Activated CD4-positive, alpha-beta T cell treated with anti-CD3 and anti-CD28 coated beads, Interleukin-2, amount 50 U/mL, for 4 hours (primary cell): Measurements from ENCODE around the gene MACROD2.

Source experiments
- DNase-seq, 2 experiments: peaks; one replicate each; pipeline ENCODE4 v3.0.0-alpha.2; 2020

The MACROD2 gene

DNA sequence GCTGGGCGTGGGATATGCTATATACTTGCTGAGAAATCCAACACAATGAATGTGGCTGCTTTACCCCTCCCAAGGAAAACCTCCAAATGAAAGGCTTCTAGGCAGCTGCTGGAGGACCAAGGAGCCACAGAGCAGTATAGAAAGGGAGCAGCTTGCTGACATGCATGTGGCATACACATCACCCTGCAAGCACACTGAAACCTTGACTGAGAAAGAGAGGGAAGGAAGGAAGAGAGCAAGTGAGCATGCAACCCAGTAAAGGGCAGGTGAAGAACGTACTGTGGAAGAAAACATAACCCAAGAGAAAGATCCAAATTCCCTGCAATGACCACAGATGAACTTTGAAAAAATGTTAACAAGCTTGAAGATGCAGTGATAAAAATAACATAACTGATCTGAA is 2034.9 kb downstream of the MACROD2 start:
- no peak for DNase-seq

DNA sequence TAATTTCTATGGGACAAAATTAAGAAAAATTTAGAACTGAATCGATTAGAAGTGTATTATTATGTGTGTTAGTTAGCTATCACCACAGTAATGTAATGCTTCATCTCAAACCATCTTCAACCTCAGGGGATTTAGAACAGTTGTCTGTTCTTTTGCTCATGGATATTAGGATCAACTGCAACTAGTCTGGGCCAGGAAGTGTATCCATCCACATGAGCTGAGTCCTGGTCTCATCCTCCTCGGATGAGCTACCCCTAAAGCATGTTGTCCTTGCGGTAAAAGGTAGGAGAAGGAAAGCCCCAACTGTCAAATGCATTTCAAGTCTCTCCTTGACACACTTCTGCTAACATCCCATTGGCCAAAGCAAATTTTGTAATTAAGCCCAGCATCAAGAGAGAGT is 2040.3 kb downstream of the MACROD2 start:
- no peak for DNase-seq

DNA sequence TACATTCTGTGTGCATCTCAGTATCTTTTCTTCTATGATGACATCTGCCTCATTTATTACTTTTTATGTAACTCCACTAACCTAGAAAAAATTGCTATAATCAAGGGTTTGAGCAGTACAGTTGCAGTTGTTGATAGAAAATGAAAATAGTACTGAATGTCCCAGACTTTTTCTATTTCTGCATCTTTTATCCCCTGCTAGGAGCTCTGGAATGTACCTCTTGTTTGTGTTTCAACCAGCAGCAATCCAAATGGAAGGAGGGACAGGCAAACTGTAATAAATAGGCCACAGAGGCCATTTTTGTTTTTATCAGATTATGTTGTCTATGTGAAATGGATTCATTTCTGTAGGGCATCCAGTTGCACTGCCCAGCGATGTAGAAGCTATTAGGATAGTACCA is 2041.0 kb downstream of the MACROD2 start:
- no peak for DNase-seq

DNA sequence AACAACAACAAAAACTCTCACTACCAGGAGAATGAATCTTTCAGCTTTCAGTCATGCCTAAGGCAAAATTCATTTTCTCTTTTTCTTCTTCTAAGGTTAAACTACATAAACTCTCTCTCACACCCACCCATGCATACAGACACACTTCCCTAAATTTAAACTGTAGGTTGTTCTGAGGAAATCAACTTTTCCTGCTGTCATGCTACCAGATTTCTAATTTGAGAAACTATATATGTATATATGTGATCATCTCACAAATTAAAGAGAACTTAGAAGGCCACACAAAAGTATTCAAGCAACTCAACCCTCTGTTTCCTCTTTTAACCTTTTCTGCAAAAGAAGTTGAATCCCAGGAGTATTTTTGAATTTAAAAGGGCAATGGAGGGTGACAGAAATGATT is 2045.4 kb downstream of the MACROD2 start:
- no peak for DNase-seq

DNA sequence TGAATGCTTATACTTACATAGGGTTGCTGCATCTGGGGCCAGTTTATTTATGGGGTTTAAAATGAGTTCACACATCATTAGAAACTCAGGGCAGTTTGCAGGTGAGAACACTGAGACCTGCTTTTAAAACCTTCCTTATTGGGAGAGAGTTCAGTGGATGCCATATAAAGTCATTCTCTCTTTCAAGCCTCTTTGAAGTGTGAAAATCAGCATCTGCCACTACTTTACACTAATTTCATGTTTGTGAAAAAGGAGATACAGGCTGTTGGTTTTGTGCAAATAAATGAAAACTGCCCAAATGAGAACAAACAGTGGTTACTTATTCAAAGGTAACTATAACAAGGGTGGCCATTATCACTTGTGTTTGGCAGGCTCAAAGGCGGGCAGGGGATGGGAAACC is 2047.4 kb downstream of the MACROD2 start:
- no peak for DNase-seq

DNA sequence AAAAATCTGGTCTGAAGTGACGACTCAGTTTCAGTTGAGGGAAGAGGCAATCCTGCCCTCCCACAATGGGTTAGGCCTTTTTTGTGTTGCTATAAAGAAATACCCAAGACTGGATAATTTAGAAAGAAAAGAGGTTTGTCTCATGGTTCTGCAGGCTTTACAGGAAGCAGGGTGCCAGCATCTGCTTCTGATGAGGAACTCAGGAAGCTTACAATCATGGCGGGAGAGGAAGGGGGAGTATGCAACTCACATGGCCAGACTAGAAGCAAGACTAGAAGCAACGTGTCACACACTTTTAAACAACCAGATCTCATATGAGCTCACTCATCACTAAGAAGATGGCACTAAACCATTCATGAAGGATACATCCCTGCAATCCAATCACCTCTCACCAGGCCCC is 2048.6 kb downstream of the MACROD2 start:
- no peak for DNase-seq

DNA sequence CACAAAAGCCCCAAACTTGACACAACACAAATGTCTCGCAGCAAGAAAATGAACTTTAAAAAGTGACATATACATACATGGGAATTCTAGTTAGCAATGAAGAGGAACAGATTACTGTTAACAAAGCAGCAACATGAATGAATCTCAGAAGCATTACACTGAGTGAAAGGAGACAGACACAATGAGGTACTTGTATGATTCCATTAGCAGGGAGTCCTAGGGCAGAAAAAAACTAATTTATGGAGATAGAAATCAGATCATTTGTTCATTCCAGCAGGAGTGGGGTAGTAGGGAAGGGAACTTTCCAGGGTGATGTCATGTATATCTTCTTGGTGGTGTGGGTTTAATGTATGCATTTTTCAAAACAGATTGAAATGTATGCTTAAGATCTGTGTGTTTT is 2053.6 kb downstream of the MACROD2 start:
- no peak for DNase-seq

DNA sequence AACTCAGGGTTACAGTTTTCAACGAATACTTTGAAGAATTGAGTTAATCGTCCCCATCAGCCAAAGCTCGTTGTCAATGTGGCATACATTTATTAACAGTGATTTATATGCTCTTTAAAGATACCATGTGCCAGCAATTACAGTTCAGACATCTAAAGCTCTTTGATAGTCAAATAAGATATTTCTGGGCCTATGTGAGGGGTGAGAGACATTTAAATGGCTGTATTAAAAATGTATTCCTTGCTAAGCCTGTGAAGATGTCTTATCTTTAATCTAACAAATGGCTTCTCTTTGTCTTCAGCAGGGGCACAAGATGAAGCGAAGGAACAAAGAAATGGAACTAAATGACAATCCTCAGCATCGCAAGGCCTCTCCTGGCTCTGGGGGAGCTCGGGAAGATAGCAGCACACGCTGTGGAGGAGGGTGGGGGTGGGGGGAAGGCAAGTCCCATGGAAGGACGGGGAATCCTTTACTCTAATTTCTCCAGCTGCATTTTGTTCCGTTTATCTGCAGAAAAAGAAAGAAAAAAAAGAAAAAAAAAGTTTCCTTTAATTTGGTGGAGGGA is 2054.3 kb downstream of the MACROD2 start:
- DNase-seq: no peak

DNA sequence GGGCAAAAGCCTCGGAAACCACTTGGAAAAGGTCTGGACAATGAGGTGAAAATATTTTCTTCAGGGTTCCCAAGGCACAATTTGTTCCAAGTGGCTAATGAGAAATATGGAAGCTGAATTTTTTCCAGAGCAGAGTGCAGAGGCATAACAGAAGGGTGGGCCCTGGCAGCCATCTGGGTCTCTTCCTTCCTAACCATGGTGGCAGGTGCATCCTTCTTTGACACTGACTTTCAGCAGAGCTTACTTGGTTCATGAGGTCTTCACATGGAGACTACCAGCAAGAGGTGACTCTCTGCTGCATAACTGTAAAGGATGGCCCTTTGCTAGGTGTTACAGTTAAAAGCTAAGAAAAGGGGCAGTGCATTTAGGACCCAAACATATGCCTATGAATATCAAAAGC is 2055.1 kb downstream of the MACROD2 start:
- DNase-seq: no peak

DNA sequence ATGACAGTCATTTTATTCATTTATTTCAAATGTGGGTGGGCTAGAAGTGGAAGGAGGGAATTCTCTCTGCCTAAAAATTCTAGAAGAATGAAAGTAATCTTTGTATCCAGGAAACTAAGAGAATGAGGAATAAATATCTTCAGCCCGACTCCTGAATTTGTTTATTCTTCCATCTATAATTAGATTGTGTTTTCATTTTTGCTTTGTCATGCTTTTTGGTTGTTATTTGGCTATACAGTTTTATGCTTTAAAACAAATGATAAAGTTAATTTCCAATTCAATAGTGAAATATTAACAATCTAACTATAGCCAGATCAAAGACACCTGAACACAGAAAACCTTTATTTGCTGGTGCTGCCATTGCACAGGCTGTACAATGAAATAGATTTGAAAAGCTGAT is 2056.7 kb downstream of the MACROD2 start:
- DNase-seq: no peak

DNA sequence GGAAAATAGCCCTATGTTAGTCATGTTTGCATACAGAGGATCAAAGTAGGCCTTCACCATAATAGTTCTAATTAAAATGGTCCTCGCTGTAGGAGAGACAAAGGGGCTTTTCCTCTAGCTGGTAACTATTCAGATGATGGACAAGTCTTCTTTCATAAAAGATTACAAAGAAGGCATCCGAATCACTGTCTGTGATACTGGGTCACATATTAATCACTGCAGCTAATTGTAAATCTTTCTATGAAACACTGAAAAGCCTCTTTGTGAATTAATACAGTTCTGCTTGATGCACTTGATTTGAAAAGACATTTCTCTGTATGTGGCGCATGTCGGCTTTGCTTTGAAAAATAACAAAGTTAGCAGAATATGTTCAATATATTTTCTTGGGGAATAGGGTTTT is 2057.1 kb downstream of the MACROD2 start:
- no peak for DNase-seq

DNA sequence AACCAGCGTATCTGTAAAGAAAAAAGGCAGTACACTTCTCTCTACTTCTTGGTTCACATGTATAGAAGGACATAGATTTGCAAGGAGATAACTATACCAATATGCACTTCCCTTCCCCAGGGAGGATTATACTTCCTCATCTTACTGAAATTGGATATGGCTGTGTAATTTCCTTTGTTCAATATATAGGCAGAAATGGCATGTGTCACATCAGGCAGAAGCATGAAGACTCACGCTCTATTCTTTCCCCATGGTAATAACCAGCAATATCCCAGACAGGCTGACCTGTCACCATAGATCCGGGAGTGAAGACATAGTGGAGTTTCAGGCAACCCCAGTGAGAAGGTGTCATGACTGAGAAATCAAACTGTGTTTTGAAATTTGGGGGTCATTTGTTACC is 2059.7 kb downstream of the MACROD2 start:
- DNase-seq: no peak

DNA sequence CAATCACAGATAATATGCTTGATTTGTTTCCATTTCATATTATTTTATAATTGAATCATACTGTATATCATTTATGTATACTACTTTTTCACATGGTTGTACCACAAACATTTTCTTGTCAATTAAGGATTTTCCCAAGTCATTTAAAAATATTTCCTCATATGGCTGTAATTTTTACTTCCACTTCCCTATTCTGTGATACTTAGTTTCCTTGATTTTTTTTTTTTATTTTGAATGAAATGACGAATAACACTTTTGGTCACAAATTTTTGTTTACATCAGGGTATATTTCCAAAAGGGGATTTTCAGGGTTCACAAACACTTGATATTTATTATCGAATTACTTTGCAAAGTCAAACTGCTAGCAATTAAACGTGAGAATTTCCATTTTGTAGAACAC is 2062.3 kb downstream of the MACROD2 start:
- no peak for DNase-seq

DNA sequence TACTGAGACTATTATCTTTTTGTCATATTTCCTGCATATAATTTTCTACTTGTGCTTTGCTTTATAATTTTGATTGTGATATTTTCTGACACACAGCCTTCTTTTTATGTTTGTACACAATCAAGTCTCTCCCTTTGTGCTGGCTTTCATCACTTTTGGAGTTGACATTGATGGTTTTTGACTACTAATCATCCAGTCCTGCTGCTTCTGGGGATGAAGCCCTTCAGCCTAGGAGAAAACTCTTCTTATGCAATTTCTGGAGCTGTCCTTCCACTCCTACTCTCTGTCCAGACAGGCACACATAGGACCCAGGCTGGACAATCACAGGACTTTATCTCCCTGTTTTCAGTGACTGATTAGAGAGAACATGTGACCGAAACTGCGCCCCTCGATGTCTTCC is 2063.0 kb downstream of the MACROD2 start:
- no peak for DNase-seq

DNA sequence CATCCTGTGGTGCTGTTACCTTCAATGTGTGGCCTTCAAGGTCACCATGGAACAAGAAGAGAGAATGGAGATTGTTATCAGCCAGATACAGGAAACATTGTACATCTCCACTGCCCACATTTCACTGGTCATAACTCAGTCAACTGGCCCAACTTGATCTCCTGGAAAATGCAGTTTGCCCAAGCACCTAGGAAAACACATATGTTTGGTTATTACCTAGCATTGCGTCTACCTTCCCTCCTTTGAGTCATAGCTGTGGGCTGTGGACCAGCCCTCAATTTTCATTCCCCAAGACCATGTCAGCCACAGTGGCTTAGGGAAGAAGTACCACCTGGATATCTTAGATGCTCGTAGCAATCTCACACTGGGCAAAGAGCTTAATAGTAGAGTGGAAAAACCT is 2064.5 kb downstream of the MACROD2 start:
- DNase-seq: no peak

DNA sequence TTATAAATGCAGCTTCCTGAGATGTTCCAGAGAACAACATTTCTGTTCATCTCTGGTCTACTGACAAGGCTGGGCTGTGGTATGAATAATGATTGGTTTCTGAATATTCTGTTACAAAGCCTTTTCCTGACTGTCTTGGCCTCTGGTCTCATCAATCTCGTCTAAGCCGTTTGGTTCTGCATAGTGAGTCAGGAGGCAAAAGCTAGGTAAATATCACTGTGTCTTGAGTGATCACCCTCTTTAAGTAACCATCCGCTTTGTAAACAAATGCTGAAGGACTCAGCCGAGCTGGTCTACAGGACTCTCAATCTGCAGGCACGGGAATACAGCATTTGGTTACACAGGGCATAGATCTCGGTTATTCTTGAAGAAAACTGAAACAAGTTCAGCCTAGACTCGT is 2066.0 kb downstream of the MACROD2 start:
- no peak for DNase-seq

DNA sequence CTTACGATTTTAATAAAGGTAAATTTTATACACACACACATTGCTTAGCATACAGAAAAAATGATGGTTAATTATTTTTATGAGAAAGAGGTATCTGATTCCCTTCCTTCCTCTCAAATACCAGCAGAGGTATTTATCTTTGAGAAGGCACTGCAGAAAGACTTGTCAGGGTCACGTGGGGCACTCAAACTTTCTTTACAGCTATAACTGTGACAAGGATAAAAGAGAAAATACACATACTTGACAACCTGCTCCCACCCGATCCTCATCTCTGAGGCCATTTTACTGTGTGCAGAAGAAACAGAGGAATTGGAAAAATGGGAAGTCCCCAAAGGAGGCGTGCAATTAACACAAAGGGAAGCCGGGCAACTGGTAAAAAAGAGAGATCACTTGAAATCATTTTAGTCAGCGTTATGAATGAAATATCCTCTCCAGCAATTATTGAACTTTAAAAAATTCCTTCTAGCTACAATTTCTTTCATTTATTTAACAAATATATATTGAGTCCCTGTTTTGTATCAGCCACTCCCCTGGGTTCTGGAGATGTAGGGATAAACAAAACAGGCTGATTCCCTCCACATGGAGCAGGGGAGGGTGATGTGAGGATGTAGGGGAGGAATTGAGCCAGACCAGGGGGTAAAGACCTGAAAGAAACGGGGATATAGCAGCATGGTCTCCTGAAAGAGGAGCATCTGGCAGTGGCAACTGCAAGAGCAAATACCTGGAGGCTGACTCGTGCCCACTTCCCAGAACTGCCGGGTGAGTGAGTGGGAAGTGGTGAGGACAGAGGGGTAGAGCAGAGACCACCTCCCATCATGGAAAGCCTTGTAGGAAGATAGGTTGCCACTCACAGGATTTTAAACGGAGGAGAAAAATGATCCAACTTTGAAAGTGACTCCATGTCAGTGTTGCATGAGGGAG is 2067.6 kb downstream of the MACROD2 start:
- DNase-seq: no peak

DNA sequence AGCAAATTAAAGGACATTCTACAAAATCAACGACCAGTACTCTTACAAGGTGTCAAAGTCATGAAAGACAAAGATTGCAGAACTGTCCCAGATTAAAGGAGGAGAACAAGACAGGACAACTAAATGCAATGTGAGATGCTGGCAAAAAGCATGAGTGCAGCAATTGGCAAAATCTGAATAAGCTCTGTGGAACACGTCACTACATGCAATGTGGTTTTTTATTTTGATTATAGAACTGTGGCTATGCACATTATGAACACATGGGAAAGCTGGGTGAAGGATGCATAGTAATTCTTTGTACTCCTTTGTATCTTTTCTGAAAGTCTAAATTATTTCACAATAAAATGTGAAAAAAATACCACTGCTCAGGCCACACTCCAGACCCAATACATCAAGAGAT is 2068.6 kb downstream of the MACROD2 start:
- no peak for DNase-seq

DNA sequence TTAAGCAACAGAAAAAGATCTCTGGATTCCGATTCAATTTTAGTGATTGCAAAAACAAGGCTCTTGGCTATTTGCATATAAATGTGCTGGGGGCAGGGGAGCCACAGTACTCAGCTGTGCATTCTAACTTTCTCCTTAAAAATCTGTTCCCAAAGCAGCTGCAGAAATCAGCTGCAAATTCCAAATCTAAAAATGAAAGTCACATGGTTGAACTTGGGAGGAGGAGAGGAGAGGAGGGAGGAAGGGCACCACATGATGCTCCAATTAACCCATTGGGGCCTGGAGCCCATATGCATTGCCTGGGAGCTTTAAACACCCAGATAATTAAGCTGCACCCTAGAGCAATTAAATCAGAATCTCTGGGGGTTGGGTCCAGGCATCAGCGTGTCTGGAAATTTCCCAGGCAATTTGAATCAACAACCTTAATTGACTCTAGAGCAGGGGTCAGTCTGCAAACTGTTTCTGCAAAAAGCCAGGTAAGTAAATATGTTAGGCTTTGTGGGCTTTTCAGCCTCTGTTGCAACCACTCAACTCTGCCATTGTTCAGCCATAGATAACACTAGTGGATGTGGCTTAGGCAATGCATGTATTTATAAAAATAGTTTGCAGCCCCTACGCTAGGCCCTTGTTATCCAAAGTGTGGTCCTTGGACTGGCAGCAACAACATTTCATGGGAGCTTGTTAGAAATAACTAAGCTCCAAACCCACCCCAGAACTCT is 2069.8 kb downstream of the MACROD2 start:
- DNase-seq: no peak

DNA sequence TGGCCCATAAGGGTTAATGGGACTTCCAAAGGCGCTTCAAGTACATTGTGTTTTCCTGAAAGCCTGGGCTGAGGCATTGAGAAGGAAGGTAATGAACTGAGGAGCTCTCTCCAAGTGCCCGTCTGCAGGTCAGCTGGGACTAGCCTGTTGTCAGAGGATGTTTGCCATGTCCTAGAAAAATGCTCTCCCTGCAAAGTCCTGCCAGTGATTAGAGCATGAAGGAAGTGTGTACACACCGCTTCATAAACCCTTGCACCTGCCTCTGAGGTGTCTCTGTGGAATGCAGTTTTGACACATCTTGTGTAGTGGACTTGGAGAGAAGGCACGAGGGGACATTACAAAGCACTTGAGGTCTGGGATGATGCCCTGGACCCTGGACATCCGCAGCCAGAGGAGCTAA is 2071.3 kb downstream of the MACROD2 start:
- no peak for DNase-seq

DNA sequence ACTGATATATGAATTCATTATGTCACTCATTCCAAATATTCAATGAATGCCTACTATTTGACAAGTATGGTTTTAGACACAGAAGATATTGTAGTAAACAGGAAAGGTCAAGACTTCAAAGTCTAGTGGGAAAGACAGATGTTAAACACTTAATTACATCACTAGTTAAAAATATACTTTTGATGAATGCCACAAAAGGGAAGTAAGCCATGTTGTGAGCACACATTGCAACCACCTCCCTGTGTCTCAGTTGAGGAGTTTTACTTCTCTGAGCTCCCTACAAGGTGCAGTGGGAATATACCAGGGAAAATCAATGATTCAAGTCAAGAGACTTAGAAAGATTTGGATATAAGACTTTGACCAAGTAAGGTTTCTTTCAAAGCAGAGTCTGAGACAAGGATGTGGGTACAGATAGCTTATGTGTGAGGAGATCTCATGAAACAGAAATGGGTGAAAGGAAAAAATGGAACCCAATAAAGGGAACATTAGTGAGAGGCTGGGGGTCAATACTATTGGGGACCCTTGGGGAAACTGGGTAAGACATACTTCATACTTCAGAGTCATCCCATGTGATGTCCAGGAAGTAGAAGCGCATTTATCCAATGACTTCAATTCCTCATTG is 2074.2 kb downstream of the MACROD2 start:
- no peak for DNase-seq

DNA sequence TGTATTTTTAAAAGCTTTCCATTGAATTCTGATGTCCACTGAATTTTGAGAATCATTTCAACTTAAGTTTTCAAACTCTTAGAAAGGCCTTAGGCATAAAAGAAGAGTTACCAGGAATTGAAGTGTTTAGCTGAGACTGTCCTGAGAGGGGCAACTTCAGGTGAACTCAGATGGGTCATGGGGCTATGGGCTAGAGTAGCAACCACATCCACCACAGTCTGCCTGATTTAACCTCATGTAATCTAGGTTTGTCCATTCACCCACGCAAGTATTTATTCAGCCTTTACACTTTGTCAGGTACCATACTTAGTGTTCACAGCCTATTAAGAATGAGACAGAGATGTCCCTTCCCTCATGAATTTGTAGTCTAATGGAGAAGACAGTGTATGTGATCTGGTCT is 2076.9 kb downstream of the MACROD2 start:
- DNase-seq: no peak

DNA sequence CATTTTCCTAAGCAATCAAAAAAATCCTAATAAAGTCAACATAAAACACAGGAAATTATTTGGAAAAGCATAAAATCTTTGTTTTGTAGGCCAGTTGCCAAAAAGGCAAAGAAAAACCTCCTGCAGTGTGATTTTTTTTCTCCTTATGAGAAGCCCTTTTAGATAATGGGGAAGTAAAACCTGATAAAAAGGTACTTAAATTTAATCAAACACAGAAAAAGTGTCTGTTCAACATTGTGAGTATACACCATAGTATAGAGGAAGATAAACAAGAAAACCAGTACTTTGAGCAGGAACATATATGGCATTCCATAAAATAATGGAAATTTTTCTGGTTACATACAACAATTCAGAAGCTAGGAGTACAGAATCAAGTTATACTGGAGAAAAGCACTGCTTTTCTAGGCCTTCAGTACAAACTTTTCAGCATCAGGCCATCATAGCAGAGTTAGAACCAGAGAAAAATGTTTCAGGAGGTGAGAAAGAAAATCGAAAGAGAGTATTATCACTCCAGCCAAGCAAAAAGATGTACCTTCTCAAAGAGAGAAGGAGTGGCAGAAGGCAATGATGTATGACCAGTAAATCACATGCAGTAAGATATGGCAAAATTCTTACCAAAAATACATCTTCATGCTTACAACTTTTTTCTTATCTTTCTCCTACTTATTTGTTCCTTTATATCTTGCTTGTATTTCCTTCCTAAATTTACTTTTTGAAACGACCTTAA is 2083.0 kb downstream of the MACROD2 start:
- no peak for DNase-seq
